ENCODE results near the gene ZNF597. TPM values are rescaled to one million over a fixed set of nuclear protein-coding genes. Genes with fewer than 3 reads are reported as not detected.
"Not testable (repeated sequence)": the region's sequence is repeated elsewhere in the genome, so short reads cannot be mapped to it uniquely, and the experiment has no call there.

Gene ZNF597
- polyA plus RNA-seq, 12 donors: 2.0 to 3.1 (median 2.4) TPM; not detected in 2

DNA sequence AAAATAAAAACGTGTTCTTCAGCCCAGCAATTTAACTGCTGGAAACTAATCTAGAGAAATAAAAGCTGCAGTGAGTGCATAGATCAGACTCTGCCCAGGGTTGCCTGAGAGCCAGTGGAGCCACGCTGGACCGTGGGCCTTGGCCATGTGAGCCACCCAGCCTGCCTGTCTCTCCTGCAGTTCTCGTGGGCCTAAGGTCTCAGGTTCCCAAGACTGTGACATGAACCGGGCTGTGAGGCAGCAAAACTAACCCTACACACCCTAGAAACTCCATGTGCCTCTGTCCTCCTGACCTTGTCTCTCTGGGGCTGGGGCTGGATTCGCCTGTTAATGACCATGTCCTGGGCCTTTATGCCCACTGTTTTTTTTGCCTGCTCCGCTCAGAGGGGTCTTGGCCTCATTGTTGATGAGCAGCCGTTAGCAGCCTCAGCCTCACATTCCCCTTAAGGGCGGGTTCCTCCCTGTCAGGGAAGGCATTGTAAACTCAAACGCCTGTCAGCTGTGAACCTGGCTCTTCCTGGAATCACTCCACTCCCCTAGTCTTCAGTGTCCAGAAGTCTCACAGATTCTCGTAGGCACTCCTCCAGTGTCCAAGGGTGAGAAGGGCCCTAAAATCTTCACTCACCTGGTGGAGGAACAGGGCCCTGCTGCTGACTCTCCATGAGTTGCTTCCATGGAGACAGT is 35.1 kb upstream of the ZNF597 start:
- no peak for DNase-seq

DNA sequence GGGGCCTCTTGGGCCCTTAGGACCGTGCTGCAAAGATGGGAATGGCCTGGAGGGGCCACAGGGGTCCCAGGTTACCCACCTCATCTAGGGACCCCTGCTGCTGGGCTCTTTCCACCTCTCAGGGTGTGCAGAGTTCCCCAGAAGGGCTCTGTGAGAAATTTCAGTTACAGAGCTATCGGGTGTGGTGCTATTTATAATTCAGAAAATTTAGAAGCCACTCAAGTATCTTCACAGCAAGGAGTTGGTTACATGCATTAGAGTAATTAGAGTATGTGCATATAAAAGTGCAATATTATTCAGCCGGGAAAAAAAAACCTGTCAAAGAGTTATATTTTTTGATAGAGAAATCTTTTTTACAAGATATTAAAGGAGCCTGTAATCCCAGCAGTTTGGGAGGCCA is 33.1 kb upstream of the ZNF597 start:
- DNase-seq: no peak

DNA sequence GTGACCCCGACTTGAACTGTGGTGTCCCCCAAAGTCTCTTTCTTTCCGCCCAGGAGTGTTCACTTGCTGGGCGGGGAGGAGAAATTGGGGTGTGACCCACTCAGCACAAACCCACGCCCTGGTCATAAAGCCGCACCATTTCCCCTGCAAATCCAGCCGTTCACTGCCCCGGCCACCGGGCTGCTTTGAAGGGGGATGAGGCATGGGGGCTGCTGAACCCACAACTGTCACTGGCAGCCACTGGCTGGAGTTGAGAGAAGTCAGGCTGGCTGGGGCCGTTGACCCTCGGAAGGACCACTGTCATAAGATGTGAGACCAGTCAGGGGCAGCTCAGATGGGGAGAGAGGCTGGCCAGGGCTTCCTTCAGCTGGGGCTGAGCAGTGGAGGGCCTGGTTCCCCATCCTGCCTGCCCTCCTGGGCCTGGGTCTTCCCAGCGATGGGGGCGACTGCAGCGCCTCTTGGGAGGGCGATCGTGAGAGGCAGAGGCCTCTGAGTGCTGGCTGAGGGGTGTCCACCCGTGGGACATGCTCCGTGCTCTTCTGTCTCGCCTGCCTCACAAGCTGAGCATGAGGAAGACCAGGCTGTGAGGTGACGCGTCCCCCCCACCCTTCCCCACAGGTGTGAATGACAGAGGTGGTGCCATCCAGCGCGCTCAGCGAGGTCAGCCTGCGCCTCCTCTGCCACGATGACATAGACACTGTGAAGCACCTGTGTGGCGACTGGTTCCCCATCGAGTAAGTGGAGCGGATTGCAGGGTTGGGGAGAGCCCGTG is 32.5 kb upstream of the ZNF597 start:
- DNase-seq: no peak

DNA sequence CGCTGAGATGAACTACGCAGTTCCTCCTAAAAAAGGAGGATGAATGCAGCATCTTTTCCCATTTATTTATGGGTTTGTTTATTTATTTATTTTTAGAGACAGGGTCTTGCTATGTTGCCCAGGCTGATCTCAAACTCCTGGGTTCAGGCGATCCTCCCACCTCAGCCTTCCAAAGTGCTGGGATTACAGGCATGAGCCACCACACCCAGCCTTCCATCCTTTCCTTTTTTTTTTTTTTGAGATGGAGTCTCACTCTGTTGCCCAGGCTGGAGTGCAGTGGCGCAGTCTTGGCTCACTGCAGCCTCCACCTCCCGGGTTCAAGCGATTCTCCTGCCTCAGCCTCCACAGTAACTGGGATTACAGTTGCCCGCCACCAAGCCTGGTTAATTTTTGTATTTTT is 31.6 kb upstream of the ZNF597 start:
- DNase-seq: not testable (repeated sequence)

DNA sequence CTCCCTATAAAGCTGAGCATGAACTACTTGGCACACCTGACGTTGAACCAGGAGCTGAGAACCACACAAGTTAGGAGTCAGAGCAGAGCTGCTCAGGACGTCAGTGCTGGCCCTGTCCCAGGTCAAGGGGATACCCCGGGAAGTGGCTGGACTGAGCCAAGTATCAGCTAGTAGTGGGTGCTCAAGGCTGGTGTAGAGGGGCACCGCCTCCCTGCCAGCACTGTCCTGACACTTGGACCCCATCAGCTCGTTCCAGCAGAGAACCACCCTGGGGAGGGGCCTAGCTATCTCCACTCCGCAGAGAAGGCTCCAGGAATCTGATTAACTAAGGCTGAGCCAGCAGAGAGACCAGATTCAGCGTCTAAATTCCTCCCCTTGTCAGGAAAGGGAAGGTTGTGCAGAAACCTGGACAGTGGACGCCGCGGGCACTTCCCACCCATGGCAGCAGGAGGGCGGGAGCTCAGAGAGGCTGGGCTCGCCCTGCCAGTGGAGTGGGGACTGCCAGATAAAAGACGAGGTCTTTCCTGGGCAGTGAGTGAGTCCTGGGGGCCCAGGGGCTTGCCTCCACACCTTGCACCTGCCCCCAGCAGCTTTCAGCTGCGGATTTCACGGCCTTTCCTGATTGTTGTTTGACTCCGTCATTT is 31.0 kb upstream of the ZNF597 start:
- no peak for DNase-seq

DNA sequence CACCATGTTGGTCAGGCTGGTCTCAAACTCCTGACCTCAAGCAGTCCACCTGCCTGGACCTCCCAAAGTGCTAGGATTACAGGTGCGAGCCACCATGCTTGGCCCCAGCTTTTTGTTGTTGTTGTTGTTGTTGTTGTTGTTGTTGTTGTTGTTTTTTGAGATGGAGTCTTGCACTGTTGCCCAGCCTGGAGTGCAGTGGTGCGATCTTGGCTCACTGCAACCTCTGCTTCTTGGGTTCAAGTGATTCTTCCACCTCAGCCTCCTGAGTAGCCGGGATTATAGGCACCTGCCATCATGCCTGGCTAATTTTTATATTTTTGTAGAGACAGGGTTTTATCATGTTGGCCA is 30.3 kb upstream of the ZNF597 start:
- DNase-seq: not testable (repeated sequence)

DNA sequence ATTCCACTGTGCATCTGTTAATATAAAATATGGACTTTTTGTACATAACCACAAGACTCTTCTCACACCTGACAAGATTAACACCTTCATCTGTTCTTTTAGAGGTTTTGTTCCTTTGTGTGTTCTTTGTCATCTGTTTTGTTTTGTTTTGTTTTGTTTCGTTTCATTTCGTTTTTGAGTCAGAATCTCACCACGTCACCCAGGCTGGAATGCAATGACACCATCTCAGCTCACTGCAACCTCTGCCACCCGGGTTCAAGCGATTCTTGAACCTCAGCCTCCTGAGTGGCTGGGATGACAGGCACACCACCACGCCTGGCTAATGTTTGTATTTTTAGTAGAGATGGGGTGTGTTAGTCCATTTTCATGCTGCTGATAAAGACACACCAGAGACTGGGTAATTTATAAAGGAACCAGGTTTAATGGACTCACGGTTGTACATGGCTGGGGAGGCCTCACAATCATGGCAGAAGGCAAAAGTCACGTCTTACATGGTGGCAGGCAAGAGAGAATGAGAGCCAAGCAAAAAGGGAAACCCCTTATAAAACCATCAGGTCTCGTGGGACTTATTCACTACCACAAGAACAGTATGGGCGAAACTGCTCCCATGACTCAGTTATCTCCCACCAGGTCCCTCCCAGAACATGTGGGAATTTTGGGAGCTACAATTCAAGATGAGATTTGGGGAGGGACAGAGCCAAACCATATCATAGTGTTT is 29.7 kb upstream of the ZNF597 start:
- DNase-seq: no peak

DNA sequence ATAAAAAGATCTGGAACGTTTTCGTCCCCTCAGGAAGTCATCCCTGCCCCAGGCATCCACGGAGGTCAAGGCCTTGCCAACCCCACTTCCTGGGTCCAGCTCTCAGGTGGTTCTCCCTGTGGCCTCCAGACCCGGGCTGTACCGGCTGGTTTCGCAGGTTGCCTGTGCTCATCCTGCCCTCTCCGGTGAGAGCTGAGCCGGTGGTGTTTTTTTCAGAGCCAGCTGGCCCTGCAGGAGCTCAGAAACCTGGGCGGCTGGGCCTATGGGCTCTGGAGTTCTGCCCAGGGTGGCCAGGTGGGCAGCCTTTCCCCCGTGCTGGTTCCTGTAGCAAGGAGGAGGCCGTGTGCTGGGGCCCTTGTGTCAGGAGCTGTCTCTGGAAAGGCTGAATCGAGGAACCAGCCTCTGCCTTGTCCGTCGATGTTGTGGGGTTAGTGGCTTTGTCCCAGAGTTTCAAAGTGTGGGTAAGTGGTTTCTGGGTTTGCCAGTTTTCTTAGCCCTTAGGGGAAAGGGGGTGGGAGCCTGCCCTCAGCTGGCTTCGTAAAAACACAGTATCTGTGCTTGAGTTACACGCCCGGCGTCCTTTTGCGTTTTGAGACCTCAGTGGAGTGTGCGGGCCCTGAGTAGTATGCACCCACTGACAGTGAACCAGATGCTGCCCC is 28.3 kb upstream of the ZNF597 start:
- DNase-seq: no peak

DNA sequence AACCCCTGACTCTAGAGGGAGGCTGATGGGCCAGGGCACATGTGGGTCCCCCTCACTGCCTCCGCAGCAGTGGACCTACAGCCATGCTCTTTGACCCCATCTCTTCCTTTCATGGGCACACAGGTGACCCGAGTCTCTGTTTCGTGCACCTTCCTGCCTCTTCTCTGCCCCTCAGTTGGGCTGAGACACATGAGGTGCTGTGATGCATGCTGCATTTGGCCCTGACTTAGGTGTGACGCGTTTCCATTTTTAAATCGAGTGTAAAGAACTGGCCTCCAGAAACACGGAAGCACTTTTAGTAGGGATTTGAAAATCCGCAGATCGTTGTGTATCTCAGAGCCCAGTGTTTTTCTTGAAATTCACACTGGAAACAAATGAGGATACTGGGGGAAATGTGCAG is 27.4 kb upstream of the ZNF597 start:
- DNase-seq: no peak

DNA sequence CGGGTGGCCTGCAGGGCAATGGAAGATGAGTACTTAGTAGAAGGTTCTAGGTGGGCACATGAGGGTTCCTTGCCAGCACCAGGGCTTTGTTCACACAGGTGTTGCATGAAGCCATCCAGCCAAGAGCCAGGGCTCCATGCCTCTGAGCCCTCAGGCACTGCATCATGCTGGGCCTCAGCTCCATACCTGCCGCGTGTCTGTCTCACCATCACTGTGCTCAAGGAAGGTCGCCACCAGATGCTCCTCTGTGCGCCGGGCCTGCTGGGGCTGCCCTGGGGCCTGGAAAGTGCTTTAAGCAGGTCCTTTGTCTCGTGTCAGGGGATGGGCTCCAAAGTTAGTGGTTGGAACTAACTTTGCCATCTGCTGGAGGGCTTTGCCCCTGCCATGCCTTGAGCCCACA is 26.4 kb upstream of the ZNF597 start:
- DNase-seq: no peak

DNA sequence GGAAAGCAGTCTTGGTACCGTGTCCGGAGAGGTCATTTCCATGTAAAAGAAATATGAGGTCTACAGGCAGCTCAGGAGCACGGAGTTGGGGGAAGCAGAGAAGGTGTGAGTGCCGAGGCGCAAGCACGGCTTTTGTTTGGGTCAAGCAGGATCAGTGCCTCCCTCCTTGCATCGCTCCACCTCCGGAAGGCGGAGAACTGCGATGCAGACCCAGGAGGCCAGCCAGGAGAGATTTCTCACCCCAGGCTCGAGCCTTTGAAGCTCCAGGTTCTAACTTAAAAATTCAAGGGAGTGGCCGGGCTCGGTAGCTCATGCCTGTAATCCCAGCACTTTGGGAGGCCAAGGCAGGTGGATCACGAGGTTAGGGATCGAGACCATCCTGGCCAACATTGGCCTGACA is 25.2 kb upstream of the ZNF597 start:
- no peak for DNase-seq

DNA sequence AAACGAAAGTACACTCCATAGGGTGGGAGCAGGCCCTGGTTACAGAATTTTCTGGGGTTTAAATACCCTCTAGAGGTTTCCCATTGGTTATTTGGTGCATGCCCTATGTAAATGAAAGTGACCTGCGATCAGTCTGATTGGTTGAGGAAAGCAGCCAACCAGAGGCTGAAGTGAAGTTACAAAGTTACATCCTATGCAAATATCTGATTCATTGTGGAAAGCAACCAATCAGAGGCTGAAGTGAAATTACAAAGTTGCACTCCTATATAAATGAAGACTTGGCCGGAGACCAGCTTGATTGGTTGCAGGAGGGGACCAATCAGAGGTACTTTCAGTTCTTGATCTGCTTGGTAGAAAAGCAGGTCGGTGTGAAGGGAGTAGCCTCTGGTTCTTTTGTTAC is 24.6 kb upstream of the ZNF597 start:
- DNase-seq: no peak

DNA sequence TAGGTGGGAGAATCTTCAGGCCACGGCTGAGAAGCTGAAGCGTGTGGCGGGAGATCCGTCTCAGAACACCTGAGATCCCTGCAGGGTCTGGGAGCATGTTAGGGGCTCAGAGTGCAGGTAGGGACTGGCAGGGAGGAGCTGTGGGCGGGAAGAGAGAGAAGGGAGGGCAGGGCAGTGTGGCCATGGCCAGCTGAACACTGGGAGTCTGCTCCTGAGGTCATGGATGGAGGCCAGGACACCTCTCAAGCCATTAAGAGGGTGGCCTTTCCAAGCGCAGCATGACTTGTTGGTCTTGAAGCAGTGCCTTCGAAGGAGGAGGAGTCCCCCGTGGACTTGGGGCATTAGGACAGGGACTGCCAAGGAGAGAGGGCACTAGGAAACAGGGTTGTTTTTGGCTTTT is 23.9 kb upstream of the ZNF597 start:
- no peak for DNase-seq

DNA sequence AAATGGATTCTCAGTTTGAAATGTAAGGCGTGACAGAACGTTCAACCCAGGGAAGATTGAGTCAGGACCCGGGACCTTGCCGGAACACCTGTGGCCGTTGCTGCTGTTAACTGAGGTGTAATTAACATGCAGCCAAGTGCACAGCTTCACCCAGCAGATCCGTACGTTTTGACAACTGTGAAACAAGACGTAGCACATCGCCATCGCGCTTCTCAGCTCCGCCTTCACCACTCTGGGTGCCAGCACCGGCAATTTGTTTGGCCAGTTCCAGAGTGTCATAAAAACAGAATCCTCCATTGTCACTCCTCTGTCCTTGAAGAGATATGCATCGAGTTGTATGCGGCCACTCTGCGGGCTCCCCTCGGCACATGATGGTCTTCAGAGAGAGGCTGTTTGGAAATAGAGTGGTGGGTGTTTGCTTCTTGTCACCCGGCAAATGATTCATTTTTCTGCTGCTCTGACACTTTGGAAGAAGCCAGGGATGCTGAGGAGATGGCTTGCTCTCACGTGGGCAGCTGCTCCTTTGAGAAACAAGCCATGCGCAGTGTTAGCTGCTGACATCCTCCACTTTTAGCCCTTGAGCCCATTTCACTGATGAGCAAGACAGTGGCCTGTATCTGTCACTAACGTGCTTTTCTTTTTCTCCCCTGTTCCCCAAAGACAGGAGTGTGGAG is 22.7 kb upstream of the ZNF597 start:
- no peak for DNase-seq

DNA sequence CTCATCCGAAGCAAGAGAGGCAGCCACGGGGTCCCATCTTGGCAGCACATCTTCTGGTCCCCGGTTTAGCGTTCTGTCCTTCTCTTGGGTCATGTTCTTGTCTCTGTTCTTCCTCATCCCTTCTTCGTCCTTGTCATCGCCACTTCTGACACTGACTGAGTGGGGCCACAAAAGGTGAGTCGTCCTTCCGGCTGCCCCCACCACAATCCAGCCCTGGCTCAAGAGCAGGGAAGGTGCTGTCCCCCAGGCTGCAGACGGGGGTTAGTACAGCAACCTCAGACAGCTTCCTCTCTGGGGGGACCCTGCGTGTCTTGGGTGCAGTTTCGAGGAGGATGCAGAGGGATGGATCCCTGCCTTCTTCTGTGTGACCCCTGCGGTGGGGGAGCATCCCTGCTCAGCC is 22.0 kb upstream of the ZNF597 start:
- DNase-seq: no peak

DNA sequence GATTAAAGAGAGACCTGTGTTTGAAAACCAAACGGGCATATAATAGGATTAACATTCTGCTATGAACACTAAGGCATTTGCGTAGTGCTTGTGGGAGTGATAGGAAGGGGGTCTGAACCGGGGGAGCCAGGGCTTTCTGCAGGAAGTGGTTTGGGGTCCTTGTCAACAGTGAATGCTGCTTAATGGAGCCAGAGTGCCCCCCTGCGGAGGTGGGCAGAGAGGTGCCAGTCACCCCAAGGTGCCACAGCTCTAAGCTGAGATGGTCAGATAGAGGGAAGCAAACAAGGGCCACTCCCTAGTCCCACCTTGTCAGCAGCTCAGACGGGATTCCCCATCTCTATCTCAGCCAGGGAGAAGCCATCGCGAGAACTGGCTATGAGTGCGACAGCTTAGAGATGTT is 17.8 kb upstream of the ZNF597 start:
- DNase-seq: no peak

DNA sequence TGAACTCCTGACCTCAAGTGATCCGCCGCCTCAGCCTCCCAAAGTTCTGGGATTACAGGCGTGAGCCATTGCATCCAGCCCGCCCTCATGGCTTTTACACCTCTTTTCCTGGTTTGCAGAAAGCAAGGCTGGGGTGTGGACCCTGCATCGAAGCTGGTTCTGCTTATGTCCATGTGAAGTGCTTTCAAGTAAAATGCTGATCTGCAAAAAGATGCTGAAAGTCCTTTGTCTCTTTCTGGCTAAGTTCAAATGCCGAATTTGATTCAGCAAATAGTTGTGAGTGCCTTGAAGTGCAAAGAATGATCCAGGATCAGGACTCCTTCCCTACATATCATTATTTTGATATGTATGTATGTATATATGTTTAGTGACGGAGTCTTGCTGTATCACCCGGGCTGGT is 17.3 kb upstream of the ZNF597 start:
- no peak for DNase-seq

DNA sequence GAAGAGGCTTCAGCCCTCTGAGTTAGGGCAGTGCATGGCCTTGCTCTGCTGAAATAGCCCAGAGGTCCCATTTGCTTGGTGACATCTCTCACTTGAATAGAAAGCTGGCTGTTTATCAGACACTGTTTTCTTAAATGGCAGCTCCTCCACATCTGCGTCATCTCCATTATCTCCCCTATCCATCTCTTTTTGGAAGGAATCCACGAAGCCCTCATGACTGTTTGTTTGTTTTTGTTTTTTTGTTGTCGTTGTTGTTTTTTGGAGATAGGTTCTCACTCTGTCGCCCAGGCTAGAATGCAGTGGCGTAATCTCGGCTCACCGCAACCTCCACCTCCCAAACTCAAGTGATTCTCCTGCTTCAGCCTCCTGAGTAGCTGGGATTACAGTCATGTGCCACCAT is 16.8 kb upstream of the ZNF597 start:
- no peak for DNase-seq

DNA sequence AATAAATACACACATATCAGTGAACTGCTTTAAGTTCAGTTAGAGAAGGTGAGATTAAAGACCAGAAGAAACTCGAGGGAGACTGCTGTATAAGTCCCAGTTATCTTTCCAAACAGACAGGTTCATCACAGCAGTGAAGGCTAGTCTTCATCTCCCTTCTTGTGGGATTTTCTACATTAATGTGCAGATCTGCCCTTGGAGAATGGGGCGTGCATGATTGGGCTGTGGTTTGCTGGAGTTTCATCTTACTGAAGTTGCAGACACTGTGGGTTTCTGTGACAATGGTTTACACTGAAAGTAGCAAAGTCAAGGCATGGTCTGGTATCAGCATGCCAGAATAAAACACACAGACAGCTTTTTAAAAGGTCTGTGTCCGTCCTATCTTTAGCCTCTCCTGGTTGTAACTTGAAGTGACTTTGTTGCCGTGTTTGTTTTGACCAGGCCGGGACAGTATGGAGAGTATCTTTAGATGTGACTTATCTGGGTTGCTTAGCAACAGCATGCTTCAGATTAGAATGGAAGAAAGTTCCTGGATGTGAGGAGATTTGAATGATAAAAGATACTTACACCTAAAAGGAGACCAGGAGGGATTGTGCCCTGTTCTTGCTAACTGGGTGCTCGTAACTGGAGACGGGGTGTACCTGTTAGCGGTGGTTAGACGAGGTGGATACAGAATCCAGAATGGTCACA is 16.2 kb upstream of the ZNF597 start:
- no peak for DNase-seq

DNA sequence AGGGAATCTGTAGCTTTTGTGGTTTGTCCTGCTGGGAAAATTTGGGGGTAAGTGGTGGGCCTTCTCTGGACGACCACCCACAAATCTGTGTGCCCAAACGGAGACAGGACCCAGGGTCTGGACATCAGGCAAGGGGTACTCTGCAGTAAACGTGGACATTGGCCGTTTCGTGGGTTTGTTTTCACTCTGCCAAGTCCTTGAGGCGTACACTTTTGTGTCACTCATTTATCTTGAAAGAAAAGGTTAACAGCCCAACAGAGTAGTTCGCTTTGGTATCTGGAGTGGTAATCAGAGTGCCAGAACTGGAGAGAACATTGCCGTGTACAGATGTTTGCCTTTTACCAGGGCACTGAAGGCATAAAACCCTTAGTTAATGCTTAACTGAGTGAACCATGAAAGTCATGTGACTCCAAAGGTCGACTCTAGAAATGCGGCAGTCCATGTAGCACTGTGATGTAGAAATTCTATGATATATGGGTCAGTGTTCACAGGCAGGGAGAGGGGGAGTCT is 15.6 kb upstream of the ZNF597 start:
- DNase-seq: no peak

All from muscle of arm (tissue), 12 donors.